Endodermal cell (in vitro differentiated cells): ENCODE measurements around the gene IRS1. TPM values are rescaled to one million over a fixed set of nuclear protein-coding genes. Genes with fewer than 3 reads are reported as not detected.

Experiments used
- DNase-seq: peaks from one replicate; pipeline ENCODE4 v3.0.0-alpha.2; 2017
- H3K27ac ChIP-seq: 2 replicates; pipeline ENCODE4 v1.5.1; 2013; ENCODE audit warnings: mild to moderate bottlenecking, low read depth, low read length, moderate library complexity
- H3K27me3 ChIP-seq: 2 replicates; pipeline ENCODE4 v1.6.1; 2013; ENCODE audit warnings: mild to moderate bottlenecking, low read length, moderate library complexity; ENCODE audit not compliant: insufficient read depth, control insufficient read depth, poor library complexity, severe bottlenecking
- H3K36me3 ChIP-seq: 2 replicates; pipeline ENCODE4 v1.7.0; 2013; ENCODE audit warnings: mild to moderate bottlenecking, low read length, moderate library complexity; ENCODE audit not compliant: control insufficient read depth, insufficient read depth
- H3K4me1 ChIP-seq: one replicate; pipeline ENCODE4 v1.7.0; 2013; ENCODE audit warnings: low read length; ENCODE audit not compliant: control insufficient read depth, insufficient read depth
- H3K4me3 ChIP-seq: 2 replicates; pipeline ENCODE4 v1.5.1; 2013; ENCODE audit warnings: mild to moderate bottlenecking, low read length, moderate library complexity
- H3K9ac ChIP-seq: 2 replicates; pipeline ENCODE4 v1.6.1; 2013; ENCODE audit warnings: mild to moderate bottlenecking, low read length, moderate library complexity; ENCODE audit not compliant: poor library complexity, severe bottlenecking; ENCODE audit errors: extremely low read depth
- H3K9me3 ChIP-seq: 2 replicates; pipeline ENCODE4 v1.6.1; 2013; ENCODE audit warnings: mild to moderate bottlenecking, low read length, moderate library complexity; ENCODE audit not compliant: control insufficient read depth
- H3K27ac Mint-ChIP-seq: 2 replicates; pipeline ENCODE4 v1.8.0; 2020; ENCODE audit warnings: mixed read lengths
- H3K27me3 Mint-ChIP-seq: 2 replicates; pipeline ENCODE4 v1.8.0; 2021; ENCODE audit warnings: mild to moderate bottlenecking, mixed read lengths; ENCODE audit not compliant: insufficient read depth
- H3K36me3 Mint-ChIP-seq: 2 replicates; pipeline ENCODE4 v1.8.0; 2020; ENCODE audit warnings: low read depth, mixed read lengths
- H3K4me1 Mint-ChIP-seq: 2 replicates; pipeline ENCODE4 v1.8.0; 2020; ENCODE audit warnings: mixed read lengths
- H3K4me3 Mint-ChIP-seq: 2 replicates; pipeline ENCODE4 v1.8.0; 2020; ENCODE audit warnings: mild to moderate bottlenecking, moderate library complexity, mixed read lengths
- H3K9me3 Mint-ChIP-seq: 2 replicates; pipeline ENCODE4 v1.8.0; 2020; ENCODE audit warnings: mild to moderate bottlenecking, mixed read lengths
- WGBS, 2 experiments: methylation state at CpG; one replicate each; pipeline versions ENCODE4 v1.1.5 to v1.1.7; 2013; ENCODE audit warnings: missing lambda C conversion rate in 2 of 2, mixed read lengths in 1 of 2; ENCODE audit not compliant: insufficient coverage in 1 of 2, insufficient read length in 1 of 2; 5-methylcytosine and 5-hydroxymethylcytosine counted together
- total RNA-seq, 2 donors: library from RNA; stranded (reverse); fragmentation: NEBNext Ultra II Directional in 1 of 2; extraction: Animal tissue kit (Norgen Biotek cat#: 25700) in 1 of 2; gene quantifications; 2 replicates in 1 of 2; 3 replicates in 1 of 2; pipeline ENCODE4 v1.2.1, GENCODE V29; 2021
- TF ChIP-seq, protein P1 (sequence below): fragments of 200-600 bp; sonication (generic); conservative IDR thresholded peaks from 2 replicates; pipeline ENCODE4 v1.5.0; 2021; ENCODE audit warnings: antibody characterized with exemption, mild to moderate bottlenecking

Gene IRS1
- total RNA-seq, 2 donors from 2014 or later = 16.2 to 16.6 TPM

DNA sequence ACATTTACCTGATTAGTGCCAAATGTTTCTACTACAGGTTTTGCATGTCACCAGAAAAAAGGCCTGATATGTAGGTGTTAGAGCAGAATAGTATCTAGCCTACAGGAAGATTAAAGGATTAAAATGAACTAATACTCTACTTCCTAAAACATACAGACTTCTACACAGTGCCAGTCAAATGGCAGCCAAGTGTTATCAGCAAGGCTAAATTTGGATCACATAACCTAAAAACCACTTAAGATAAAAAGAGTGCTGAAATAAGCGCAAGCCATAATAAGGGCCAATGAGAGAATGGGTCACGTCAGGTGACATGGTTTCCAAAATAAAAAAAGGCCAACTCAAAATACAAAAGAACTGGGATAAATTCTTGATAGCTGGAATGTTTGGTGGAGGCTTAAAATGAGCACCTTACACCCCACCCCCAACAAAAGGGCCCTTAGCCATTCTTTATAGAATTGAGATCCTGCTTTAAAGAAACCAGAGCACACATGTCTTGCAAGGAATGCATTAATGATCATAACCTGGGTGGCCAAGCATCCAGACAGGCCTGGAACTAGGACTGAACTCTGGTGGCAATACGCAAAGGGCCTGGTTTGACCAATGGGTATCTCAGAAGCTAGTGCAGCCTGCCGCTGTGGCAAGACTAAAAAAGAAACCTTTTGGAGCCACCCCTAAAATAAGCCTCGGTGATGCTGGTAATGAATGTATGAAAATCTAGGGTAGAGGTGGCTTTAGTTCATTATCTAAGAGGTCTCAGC, 32.4 kb downstream of the IRS1 start:
- Histone ChIP-seq H3K4me1 (no peaks in the 10 kb centered on the region), H3K36me3 (no peaks in the 10 kb centered on the region)
- H3K9me3 Mint-ChIP-seq = peaks cover 2% of the 10 kb centered on the region

DNA sequence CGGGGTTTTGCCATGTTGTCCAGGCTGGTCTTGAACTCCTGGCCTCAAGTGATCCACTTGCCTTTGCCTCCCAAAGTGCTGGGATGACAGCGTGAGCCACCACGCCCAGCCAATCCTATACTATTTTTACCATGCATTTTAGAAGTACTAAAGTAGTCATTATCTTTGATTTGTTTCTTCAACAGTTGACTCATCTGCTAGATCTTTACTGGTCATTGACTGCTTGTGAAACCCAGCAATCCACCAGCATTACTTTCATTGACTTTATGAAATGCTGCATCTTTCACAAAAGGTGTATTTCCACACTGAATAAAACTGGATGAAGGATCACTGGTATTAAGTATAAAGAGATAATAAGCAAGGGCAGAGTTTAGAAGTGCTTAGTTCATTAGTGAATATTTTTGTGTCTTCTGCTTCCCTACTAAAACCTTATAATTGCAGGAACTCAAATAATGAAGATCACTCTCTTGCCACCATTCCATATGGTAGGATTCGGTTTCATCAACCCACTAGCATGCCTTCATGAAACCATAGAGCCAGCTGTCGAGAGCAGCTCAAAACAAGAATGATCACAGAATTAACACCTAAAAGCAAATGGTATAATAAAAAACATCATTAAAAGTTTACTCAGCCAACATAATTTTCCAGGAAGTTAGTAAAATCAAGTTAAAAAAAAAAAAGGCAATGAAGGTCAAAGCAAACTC, 33.1 kb downstream of the IRS1 start:
- 96 to 100% methylated on average over 2 to 5 of the region's 5 CpGs for WGBS, 2 experiments
- no peak overlapping the region for H3K4me3 Mint-ChIP-seq
- no peaks in the 10 kb centered on the region for H3K36me3 ChIP-seq
- TF ChIP-seq, protein P1, sequence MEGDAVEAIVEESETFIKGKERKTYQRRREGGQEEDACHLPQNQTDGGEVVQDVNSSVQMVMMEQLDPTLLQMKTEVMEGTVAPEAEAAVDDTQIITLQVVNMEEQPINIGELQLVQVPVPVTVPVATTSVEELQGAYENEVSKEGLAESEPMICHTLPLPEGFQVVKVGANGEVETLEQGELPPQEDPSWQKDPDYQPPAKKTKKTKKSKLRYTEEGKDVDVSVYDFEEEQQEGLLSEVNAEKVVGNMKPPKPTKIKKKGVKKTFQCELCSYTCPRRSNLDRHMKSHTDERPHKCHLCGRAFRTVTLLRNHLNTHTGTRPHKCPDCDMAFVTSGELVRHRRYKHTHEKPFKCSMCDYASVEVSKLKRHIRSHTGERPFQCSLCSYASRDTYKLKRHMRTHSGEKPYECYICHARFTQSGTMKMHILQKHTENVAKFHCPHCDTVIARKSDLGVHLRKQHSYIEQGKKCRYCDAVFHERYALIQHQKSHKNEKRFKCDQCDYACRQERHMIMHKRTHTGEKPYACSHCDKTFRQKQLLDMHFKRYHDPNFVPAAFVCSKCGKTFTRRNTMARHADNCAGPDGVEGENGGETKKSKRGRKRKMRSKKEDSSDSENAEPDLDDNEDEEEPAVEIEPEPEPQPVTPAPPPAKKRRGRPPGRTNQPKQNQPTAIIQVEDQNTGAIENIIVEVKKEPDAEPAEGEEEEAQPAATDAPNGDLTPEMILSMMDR = no peak
- no peak overlapping the region for H3K27ac ChIP-seq
- peaks cover 2% of the 10 kb centered on the region for H3K9me3 Mint-ChIP-seq
- H3K4me3 ChIP-seq = no peak overlapping the region
- H3K9ac ChIP-seq = no peak overlapping the region
- DNase-seq = no peak
- peaks cover 22% of the 10 kb centered on the region for H3K36me3 Mint-ChIP-seq
- H3K27ac Mint-ChIP-seq = no peak overlapping the region
- H3K9me3 ChIP-seq = peaks cover 9% of the 10 kb centered on the region
- H3K4me1 ChIP-seq = no peaks in the 10 kb centered on the region
- peaks cover 2% of the 10 kb centered on the region for H3K27me3 Mint-ChIP-seq
- H3K4me1 Mint-ChIP-seq = peaks cover 19% of the 10 kb centered on the region
- no peaks in the 10 kb centered on the region for H3K27me3 ChIP-seq

More for the DNA sequence above, 32.4 kb downstream of the IRS1 start:
- DNase-seq = no peak
- Histone ChIP-seq H3K9ac (no peak overlapping the region), H3K27me3 (no peaks in the 10 kb centered on the region), H3K9me3 (peaks cover 9% of the 10 kb centered on the region), H3K4me3 (no peak overlapping the region), H3K27ac (no peak overlapping the region)
- WGBS, 2 experiments = 93 to 100% methylated on average over 5 of the region's 5 CpGs
- TF ChIP-seq, protein P1 = no peak
- Mint-ChIP-seq H3K4me1 (peaks cover 22% of the 10 kb centered on the region), H3K27ac (no peak overlapping the region), H3K27me3 (peaks cover 2% of the 10 kb centered on the region), H3K4me3 (no peak overlapping the region), H3K36me3 (peaks cover 22% of the 10 kb centered on the region)

DNA sequence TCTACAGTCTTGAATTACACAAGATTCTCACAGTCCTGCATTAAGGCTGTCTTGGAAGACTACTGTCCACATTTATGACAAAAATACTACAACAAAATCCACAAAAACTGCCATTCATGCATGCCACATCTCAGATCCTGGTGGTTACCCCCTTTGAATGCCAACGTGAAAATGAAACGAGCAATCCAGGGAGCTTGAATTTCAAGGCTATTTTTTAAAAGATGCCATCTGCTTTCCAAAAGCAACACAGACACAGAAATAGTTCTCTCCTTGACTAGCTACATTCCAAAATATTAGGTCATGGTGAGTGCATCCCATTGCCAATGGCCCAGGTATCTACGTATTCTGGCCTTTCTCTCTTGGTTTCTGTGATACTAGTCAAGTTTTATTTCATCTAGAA, 36.3 kb downstream of the IRS1 start:
- 90 to 100% methylated on average over 2 to 3 of the region's 3 CpGs for WGBS, 2 experiments
- H3K27me3 ChIP-seq = no peaks in the 10 kb centered on the region
- no peak for DNase-seq
- H3K9me3 Mint-ChIP-seq = peaks cover 2% of the 10 kb centered on the region
- no peak overlapping the region for H3K4me3 ChIP-seq
- no peak overlapping the region for H3K27ac Mint-ChIP-seq
- H3K36me3 ChIP-seq = no peaks in the 10 kb centered on the region
- TF ChIP-seq, protein P1 = no peak
- H3K27ac ChIP-seq = no peak overlapping the region
- no peaks in the 10 kb centered on the region for H3K27me3 Mint-ChIP-seq
- peaks cover 9% of the 10 kb centered on the region for H3K9me3 ChIP-seq
- peaks cover 17% of the 10 kb centered on the region for H3K4me1 Mint-ChIP-seq
- no peaks in the 10 kb centered on the region for H3K4me1 ChIP-seq
- H3K9ac ChIP-seq = no peak overlapping the region
- peaks cover 22% of the 10 kb centered on the region for H3K36me3 Mint-ChIP-seq
- H3K4me3 Mint-ChIP-seq = no peak overlapping the region
